ENCODE data around the gene FOXL2. TPM values are rescaled to one million over a fixed set of nuclear protein-coding genes. Genes with fewer than 3 reads are reported as not detected.

The FOXL2 gene
- total RNA-seq, 1 experiment from 2014 or later: not detected

DNA sequence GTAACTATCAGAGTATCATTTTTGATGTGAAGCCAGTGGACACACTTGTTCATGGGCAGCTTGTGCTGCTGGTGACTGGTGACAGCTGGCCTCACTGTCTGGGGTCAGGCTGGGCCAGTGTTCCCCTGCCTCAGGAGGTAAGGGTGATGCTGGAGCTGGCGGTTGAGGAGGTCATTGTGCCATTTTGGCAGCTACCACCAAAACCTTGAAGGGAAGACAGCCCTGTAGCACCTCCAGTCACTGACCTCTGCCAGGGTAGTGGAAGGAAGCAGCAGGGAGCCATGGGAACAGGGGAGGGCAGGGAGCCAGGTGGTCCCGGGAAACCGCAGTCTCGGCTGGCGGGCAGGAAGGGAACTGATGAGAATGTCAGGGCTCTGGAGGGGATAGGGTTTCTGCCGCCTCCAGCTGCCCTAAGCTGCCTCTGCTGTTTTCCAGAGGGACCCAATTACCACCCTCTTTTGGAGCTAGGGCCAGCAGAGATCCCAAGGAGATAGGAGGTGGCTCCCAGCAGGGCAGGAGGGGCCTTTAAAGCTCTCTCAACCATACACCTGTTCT, 24.9 kb upstream of the FOXL2 start:
- ChIA-PET CTCF (no interaction called here), POLR2A (ENCODE audit: unreplicated experiment) (interaction anchor here (0.7 kb wide), 1 partner anchor 35 kb away, joined by 3 read pairs; no protein-coding TSS in a partner anchor)
- H3K9me2 ChIP-seq (ENCODE audit: insufficient read depth): no peaks in the 10 kb centered on the region
- H3K27ac ChIP-seq: no peak overlapping the region
- H4K20me1 ChIP-seq (ENCODE audit: insufficient read depth): no peaks in the 10 kb centered on the region
- H3K9me3 ChIP-seq (ENCODE audit: insufficient read depth, low read depth): no peaks in the 10 kb centered on the region
- no peaks in the 10 kb centered on the region for H3F3A ChIP-seq (ENCODE audit: insufficient read depth, low read depth)
- BruUV-seq (replicated peaks): no TSS peak
- H3K4me3 ChIP-seq: no peak overlapping the region
- H3K36me3 ChIP-seq (ENCODE audit: low read depth): no peaks in the 10 kb centered on the region
- intact Hi-C loops (cut with micrococcal nuclease; ENCODE audit: unreplicated experiment): no loop called here
- DNase-seq: no peak
- no peak overlapping the region for H3K4me2 ChIP-seq
- no peaks in the 10 kb centered on the region for H3K4me1 ChIP-seq (replicated peaks; ENCODE audit: insufficient read depth)
- no peak overlapping the region for H2AFZ ChIP-seq
- no peak for TF ChIP-seq EZH2 (IDR thresholded peaks at IDR 0.05; ENCODE audit: low read depth)
- TF ChIP-seq, protein P1, sequence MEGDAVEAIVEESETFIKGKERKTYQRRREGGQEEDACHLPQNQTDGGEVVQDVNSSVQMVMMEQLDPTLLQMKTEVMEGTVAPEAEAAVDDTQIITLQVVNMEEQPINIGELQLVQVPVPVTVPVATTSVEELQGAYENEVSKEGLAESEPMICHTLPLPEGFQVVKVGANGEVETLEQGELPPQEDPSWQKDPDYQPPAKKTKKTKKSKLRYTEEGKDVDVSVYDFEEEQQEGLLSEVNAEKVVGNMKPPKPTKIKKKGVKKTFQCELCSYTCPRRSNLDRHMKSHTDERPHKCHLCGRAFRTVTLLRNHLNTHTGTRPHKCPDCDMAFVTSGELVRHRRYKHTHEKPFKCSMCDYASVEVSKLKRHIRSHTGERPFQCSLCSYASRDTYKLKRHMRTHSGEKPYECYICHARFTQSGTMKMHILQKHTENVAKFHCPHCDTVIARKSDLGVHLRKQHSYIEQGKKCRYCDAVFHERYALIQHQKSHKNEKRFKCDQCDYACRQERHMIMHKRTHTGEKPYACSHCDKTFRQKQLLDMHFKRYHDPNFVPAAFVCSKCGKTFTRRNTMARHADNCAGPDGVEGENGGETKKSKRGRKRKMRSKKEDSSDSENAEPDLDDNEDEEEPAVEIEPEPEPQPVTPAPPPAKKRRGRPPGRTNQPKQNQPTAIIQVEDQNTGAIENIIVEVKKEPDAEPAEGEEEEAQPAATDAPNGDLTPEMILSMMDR (conservative IDR thresholded peaks at IDR 0.05): no peak
- H3K27me3 ChIP-seq (ENCODE audit: insufficient read depth, low read depth): no peaks in the 10 kb centered on the region
- no peaks in the 10 kb centered on the region for H3K79me2 ChIP-seq (ENCODE audit: low read depth)

DNA sequence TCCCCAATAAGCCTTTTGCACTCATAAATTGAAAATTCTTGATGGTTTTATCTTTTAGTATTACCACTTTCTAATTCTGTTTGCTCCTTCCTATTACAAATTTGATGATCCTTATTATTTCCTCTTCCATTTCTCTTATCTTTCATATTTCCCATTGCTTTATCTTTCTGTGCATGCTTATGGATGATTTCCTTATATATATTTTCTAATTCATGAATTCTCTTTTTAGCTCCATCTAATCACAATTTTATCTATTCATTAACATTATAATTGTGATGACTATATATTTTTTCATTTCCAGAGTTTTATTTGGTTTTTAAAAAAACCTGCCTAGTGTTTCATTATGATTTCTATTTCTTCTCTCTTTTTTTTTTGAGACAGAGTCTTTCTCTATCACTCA, 18.0 kb upstream of the FOXL2 start:
- Histone ChIP-seq H3K4me1 (replicated peaks; ENCODE audit: insufficient read depth) (no peaks in the 10 kb centered on the region), H3K27me3 (ENCODE audit: insufficient read depth, low read depth) (0 out of 2 replicates have a peak, but pooled peaks cover 5% of the 10 kb centered on the region), H2AFZ (no peak overlapping the region), H3K4me2 (no peak overlapping the region), H3F3A (ENCODE audit: insufficient read depth, low read depth) (no peaks in the 10 kb centered on the region), H3K4me3 (no peak overlapping the region), H3K9me3 (ENCODE audit: insufficient read depth, low read depth) (no peaks in the 10 kb centered on the region), H3K36me3 (ENCODE audit: low read depth) (no peaks in the 10 kb centered on the region), H4K20me1 (ENCODE audit: insufficient read depth) (no peaks in the 10 kb centered on the region), H3K27ac (no peak overlapping the region), H3K9me2 (ENCODE audit: insufficient read depth) (no peaks in the 10 kb centered on the region), H3K79me2 (ENCODE audit: low read depth) (no peaks in the 10 kb centered on the region)
- no TSS peak for BruUV-seq (replicated peaks)
- intact Hi-C loops (cut with micrococcal nuclease; ENCODE audit: unreplicated experiment): no loop called here
- ChIA-PET CTCF (no interaction called here), POLR2A (ENCODE audit: unreplicated experiment) (no interaction called here)
- TF ChIP-seq, protein P1 (conservative IDR thresholded peaks at IDR 0.05): no peak
- TF ChIP-seq EZH2 (IDR thresholded peaks at IDR 0.05; ENCODE audit: low read depth): no peak
- DNase-seq: no peak

DNA sequence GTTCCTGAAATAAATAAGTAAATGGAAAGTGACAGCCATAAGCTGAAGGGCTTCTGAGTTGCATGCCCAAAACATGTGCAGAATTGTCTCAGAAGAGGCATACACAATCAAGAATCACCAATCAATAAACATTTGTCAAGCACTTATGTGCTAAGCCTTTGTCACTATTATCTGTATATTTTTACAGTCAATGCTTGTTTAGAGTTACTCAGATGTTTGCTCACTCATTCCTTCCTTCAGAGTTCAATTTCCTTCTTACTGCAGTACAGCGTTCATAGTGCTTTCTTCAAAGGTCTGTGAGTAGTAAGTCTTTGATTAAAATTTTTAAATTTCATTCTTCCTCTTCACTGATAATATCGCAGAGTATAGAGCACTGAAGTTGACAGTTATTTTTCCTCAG, 17.3 kb upstream of the FOXL2 start:
- POLR2A ChIA-PET (ENCODE audit: unreplicated experiment): no interaction called here
- intact Hi-C loops (cut with micrococcal nuclease; ENCODE audit: unreplicated experiment): no loop called here
- H3K4me1 ChIP-seq (replicated peaks; ENCODE audit: insufficient read depth): no peaks in the 10 kb centered on the region
- no peaks in the 10 kb centered on the region for H3K9me3 ChIP-seq (ENCODE audit: insufficient read depth, low read depth)
- no TSS peak for BruUV-seq (replicated peaks)
- H3K9me2 ChIP-seq (ENCODE audit: insufficient read depth): no peaks in the 10 kb centered on the region
- no peaks in the 10 kb centered on the region for H3F3A ChIP-seq (ENCODE audit: insufficient read depth, low read depth)
- no peaks in the 10 kb centered on the region for H3K36me3 ChIP-seq (ENCODE audit: low read depth)
- no peak for DNase-seq
- CTCF ChIA-PET: no interaction called here
- no peak overlapping the region for H3K4me2 ChIP-seq
- H3K27me3 ChIP-seq (ENCODE audit: insufficient read depth, low read depth): 0 out of 2 replicates have a peak, but pooled peaks cover 5% of the 10 kb centered on the region
- no peak overlapping the region for H3K4me3 ChIP-seq
- H3K79me2 ChIP-seq (ENCODE audit: low read depth): no peaks in the 10 kb centered on the region
- H3K27ac ChIP-seq: no peak overlapping the region
- no peaks in the 10 kb centered on the region for H4K20me1 ChIP-seq (ENCODE audit: insufficient read depth)
- H2AFZ ChIP-seq: no peak overlapping the region
- TF ChIP-seq, protein P1 (conservative IDR thresholded peaks at IDR 0.05): no peak
- no peak for TF ChIP-seq EZH2 (IDR thresholded peaks at IDR 0.05; ENCODE audit: low read depth)

All from PC-9 (cell line).